ENCODE results near the gene ANKRD36B.
"Not testable (repeated sequence)": the region's sequence is repeated elsewhere in the genome, so short reads cannot be mapped to it uniquely, and the experiment has no call there.

ANKRD36B gene

DNA sequence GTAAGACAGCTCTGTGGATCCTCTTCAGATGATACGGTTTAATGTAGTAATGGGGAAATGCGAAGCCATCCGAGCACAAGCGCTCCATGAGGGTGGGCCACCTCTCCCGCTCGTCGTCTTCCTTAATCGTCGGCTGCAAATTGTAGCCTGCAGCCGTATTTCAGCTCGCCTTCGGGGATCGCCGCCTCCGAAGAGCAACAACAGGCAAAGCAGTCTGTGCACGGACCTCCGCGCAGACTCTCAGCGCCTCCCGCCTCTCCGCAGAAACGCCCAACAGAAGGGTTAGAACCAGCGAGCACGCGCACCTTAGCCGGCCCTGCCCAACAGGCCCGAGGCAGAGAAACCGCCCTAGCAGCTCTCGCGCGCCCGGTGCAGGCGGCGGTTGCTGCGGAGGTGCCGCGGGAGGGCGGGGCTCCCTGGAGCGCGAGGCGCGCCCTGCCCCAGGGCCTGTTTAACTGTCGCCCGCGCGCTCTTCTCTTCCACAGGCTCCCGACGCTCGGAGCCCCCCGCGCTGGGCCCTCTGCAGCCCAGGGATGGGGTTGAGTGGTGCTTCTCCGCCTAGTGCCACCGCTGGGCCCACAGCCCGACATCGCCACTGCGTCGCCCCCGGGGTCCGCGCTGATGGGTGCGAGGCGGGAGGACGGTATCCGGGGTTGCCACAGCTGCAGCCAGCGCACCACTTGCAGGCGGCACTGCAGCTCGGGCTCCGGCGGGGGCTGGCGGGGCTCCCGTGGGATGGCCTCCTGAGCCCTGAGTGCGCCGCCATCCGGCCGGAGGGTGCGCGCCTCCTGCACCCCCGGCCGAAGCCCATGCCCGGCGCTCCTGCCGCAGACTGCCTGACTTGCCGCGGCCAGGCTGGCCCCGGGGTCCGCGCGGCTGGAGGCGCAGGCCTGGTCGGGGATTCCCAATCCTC is at the start of gene ANKRD36B:
Gene ANKRD36B (minus strand): TSS at position 280 of the 913 bp plus-strand sequence. CDS start 192 bp downstream, at position 88.
- H3K27ac ChIP-seq = peak within 1 kb of the TSS; percentile 91
- not testable (repeated sequence) for H3K4me1 ChIP-seq

DNA sequence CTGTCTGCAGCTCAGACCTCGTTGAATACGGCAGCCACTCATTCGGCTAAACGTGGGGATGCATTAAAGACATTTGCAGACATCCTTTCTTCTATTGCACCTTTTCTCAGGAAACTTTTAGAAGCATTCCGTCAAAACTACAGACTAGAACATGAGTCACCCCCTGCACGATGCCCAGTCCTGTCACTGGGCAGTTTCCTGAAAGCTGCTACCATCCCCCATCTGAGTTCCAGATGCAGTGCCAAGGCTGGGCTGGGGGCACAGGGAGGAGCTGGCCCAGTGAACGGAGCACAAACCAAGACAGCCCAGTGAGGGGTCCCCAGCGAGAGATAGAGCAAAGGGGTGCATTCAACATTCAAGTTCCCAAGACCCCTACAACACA is 36.4 kb upstream of the ANKRD36B start:
- H3K4me1 ChIP-seq, H3K27ac ChIP-seq, H3K9me3 ChIP-seq, H3K36me3 ChIP-seq, H4K20me1 ChIP-seq, H3K4me3 ChIP-seq, H3K27me3 ChIP-seq, H3K4me2 ChIP-seq, H3K9ac ChIP-seq: not testable (repeated sequence)

More for the DNA sequence above, at the start of gene ANKRD36B:
- H4K20me1 ChIP-seq, H3K9me3 ChIP-seq, H3K36me3 ChIP-seq, H3K27me3 ChIP-seq: not testable (repeated sequence)
- Histone ChIP-seq H3K4me2 (peak within 1 kb of the TSS; percentile 94), H3K9ac (peak within 1 kb of the TSS; percentile 85), H3K4me3 (peak within 1 kb of the TSS; percentile 73)

GRCh38 chr2:97625354-97626048 is 35.8 kb upstream of the ANKRD36B start:
- H3K36me3 ChIP-seq, H3K4me3 ChIP-seq, H3K9me3 ChIP-seq, H3K4me1 ChIP-seq, H3K9ac ChIP-seq, H3K4me2 ChIP-seq, H4K20me1 ChIP-seq, H3K27me3 ChIP-seq, H3K27ac ChIP-seq: not testable (repeated sequence)

DNA sequence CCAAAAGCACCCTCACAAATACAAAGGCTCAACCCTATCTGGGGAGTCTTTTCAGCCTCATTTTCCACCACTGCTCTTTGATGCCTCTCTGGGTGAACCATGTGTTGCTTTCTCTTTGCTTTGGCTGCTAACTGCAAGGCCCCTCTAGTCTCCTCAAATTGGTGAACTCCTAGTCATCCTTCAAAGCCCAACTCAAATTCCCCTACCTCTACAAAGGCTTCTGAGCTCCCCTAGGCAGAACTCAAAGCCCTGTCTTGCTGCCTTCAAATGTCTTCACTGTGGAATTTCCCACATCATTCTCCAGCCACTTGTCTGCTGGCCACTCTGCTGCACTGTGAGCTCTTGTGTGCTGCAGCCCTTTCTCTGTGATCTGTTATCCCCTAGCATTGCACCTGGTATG is 33.3 kb upstream of the ANKRD36B start:
- H3K4me1 ChIP-seq, H3K36me3 ChIP-seq, H4K20me1 ChIP-seq, H3K9me3 ChIP-seq, H3K9ac ChIP-seq, H3K27ac ChIP-seq, H3K27me3 ChIP-seq, H3K4me3 ChIP-seq: not testable (repeated sequence)
- peak overlapping the region; percentile 45 for H3K4me2 ChIP-seq

DNA sequence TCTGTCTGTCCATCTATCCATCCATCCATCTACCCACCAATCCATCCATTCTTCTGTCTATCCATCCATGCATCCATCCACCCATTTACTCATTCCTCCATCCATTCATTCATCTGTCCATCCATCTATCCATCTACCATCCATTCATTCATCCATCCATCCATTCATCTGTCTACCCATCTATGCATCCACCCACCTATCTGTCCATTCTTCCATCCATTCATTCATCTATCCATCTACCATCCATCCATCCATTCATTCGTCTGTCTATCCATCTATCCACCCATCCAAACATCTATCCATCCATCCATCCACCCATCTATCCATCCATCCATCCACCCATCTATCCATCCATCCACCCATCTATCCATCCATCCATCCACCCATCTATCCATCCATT is 30.8 kb upstream of the ANKRD36B start:
- not testable (repeated sequence) for H3K9me3 ChIP-seq, H3K36me3 ChIP-seq, H3K27me3 ChIP-seq, H3K4me1 ChIP-seq, H3K9ac ChIP-seq, H3K4me2 ChIP-seq, H3K4me3 ChIP-seq, H3K27ac ChIP-seq, H4K20me1 ChIP-seq

- not testable (repeated sequence) for H3K4me3 ChIP-seq, H3K27me3 ChIP-seq, H3K4me2 ChIP-seq, H4K20me1 ChIP-seq, H3K9ac ChIP-seq, H3K9me3 ChIP-seq, H3K27ac ChIP-seq, H3K36me3 ChIP-seq, H3K4me1 ChIP-seq
These were observed 29.5 kb upstream of the ANKRD36B start for GRCh38 chr2:97618939-97619827.

- TF ChIP-seq Cebpa-rat (IDR thresholded peaks at IDR 0.05) = no peak
- Histone ChIP-seq H3K36me3 (no peaks in the 10 kb centered on the region), H3K4me3 (no peak overlapping the region), H3K9ac (no peak overlapping the region), H4K20me1 (no peaks in the 10 kb centered on the region), H3K27ac (no peak overlapping the region), H3K4me2 (no peak overlapping the region), H3K9me3 (no peaks in the 10 kb centered on the region), H3K4me1 (peaks cover 2% of the 10 kb centered on the region), H3K27me3 (no peaks in the 10 kb centered on the region)
These were observed 28.2 kb upstream of the ANKRD36B start for GRCh38 chr2:97617911-97618310.

DNA sequence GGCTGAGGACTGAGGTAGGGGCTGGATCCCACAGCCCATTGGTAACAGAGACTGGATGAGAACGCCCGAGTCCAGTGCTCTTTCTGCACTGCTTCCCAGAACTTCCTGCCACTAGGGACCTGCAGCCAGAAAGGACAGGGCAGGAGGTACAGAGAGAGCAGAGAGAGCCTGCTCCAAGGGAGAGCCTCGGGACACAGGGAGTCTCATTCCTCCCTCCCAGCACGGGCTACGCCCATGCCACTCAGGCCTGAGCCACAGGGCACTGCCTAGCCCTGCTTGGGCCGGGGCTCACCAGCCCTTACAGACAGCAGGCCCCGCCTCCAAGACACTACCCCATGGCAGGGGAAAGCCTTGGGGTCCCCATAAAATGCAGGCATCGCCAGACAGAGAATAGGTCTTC is 26.1 kb upstream of the ANKRD36B start:
- H3K27ac ChIP-seq, H3K4me2 ChIP-seq, H3K4me3 ChIP-seq, H4K20me1 ChIP-seq, H3K4me1 ChIP-seq, H3K36me3 ChIP-seq, H3K9me3 ChIP-seq, H3K9ac ChIP-seq, H3K27me3 ChIP-seq: not testable (repeated sequence)

- H3K4me3 ChIP-seq, H3K36me3 ChIP-seq, H3K9ac ChIP-seq, H3K27ac ChIP-seq, H3K4me2 ChIP-seq, H3K27me3 ChIP-seq, H4K20me1 ChIP-seq, H3K9me3 ChIP-seq, H3K4me1 ChIP-seq: not testable (repeated sequence)
These were observed 22.2 kb upstream of the ANKRD36B start for GRCh38 chr2:97611895-97612294.

- not testable (repeated sequence) for H3K4me1 ChIP-seq
These were observed 19.1 kb upstream of the ANKRD36B start for GRCh38 chr2:97608745-97609144.

DNA sequence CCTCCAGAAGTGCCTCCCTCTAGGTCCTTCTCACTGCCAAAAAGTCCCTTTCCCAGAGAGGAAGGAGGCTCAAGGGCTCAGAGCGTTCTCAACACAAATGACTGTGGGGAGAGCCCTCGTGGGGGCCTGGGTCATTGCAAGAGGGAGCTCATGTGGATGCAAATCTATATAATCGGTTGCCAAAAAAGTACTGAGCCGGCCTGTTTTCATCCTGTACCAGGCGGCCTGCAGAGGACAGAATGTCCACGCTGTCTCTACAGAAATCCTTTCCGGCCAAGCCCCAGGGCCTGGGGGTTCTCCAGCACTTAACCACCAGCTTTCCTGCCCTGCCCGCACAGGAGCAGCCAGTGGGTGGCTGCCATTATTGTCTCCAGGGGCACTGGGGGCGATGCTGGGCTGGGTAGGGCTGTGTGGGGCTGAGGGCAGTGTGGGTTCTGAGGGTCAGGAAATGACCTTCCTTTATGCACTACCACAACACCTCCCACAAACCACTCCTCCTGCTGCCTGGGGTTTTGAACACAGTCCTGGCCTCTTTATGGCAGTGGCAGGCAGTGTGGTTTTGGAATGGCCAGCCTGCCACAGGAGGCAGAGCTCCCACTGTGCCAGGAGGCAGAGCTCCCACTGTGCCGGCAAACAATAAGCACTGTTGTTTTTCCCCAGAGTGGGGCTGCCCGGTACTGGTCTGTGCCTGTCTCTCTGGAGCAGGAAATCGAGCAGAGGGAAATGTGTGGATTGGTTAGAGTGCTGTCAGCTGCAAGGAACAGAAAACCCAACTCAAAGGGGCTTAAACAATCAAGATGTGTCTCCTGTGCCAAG is 16.1 kb upstream of the ANKRD36B start:
- H4K20me1 ChIP-seq, H3K4me2 ChIP-seq, H3K9me3 ChIP-seq, H3K9ac ChIP-seq, H3K27ac ChIP-seq, H3K4me3 ChIP-seq, H3K4me1 ChIP-seq, H3K27me3 ChIP-seq, H3K36me3 ChIP-seq: not testable (repeated sequence)

More at GRCh38 chr2:97608745-97609144, 19.1 kb upstream of the ANKRD36B start:
- not testable (repeated sequence) for H3K27me3 ChIP-seq, H3K9ac ChIP-seq, H3K27ac ChIP-seq, H3K36me3 ChIP-seq, H3K9me3 ChIP-seq, H3K4me2 ChIP-seq, H4K20me1 ChIP-seq, H3K4me3 ChIP-seq

- H3K9ac ChIP-seq, H3K4me1 ChIP-seq, H3K27ac ChIP-seq, H3K9me3 ChIP-seq, H3K36me3 ChIP-seq, H4K20me1 ChIP-seq, H3K27me3 ChIP-seq, H3K4me2 ChIP-seq, H3K4me3 ChIP-seq: not testable (repeated sequence)
These were observed 15.4 kb upstream of the ANKRD36B start for GRCh38 chr2:97605109-97605508.

- H3K27ac ChIP-seq, H3K4me3 ChIP-seq: not testable (repeated sequence)
These were observed 11.9 kb upstream of the ANKRD36B start for GRCh38 chr2:97601537-97601936.

More at GRCh38 chr2:97601537-97601936, 11.9 kb upstream of the ANKRD36B start:
- H4K20me1 ChIP-seq, H3K9me3 ChIP-seq, H3K27me3 ChIP-seq, H3K9ac ChIP-seq, H3K4me2 ChIP-seq, H3K4me1 ChIP-seq, H3K36me3 ChIP-seq: not testable (repeated sequence)

Data from BLaER1 (cell line).